DOHH2 (cell line): ENCODE measurements around the gene ALG12.

ENCODE experiments used
- H3F3A ChIP-seq: fragments of 200-600 bp; sonication (generic), shearing (Covaris generic); 2 replicates; pipeline ENCODE4 v1.6.0; 2016; ENCODE audit warnings: antibody characterized with exemption, mild to moderate bottlenecking; ENCODE audit not compliant: control insufficient read depth, insufficient read depth
- H3K27ac ChIP-seq: fragments of 200-600 bp; sonication (generic); 2 replicates; pipeline ENCODE4 v1.5.1; 2014; ENCODE audit warnings: low read depth, mild to moderate bottlenecking, low read length, moderate library complexity
- H3K27me3 ChIP-seq: fragments of 200-600 bp; sonication (generic); 2 replicates; pipeline ENCODE4 v1.6.1; 2014; ENCODE audit warnings: mild to moderate bottlenecking, low read length, mixed read lengths; ENCODE audit not compliant: control insufficient read depth
- H3K36me3 ChIP-seq: fragments of 200-600 bp; sonication (generic); 2 replicates; pipeline ENCODE4 v1.6.1; 2014; ENCODE audit warnings: mild to moderate bottlenecking, low read length, moderate library complexity, mixed read lengths; ENCODE audit not compliant: control insufficient read depth
- H3K4me1 ChIP-seq: fragments of 200-600 bp; sonication (generic); 2 replicates; pipeline ENCODE4 v1.6.1; 2014; ENCODE audit warnings: mild to moderate bottlenecking, low read length, mixed read lengths; ENCODE audit not compliant: control insufficient read depth
- H3K4me2 ChIP-seq: fragments of 200-600 bp; sonication (generic); 2 replicates; pipeline ENCODE4 v1.6.0; 2014; ENCODE audit warnings: mild to moderate bottlenecking, low read length, moderate library complexity
- H3K4me3 ChIP-seq: fragments of 200-600 bp; sonication (generic); 2 replicates; pipeline ENCODE4 v1.5.1; 2014; ENCODE audit warnings: mild to moderate bottlenecking, low read length, mixed read lengths
- H3K79me2 ChIP-seq: fragments of 200-600 bp; sonication (generic); 2 replicates; pipeline ENCODE4 v1.6.1; 2014; ENCODE audit warnings: mild to moderate bottlenecking, low read length, mixed read lengths; ENCODE audit not compliant: control insufficient read depth
- H3K9me2 ChIP-seq: fragments of 200-600 bp; sonication (generic); replicated peaks from 2 replicates; pipeline ENCODE4 v1.6.1; 2014; ENCODE audit warnings: mild to moderate bottlenecking, low read length, mixed read lengths; ENCODE audit not compliant: control insufficient read depth
- H3K9me3 ChIP-seq: fragments of 200-600 bp; sonication (generic); 2 replicates; pipeline ENCODE4 v1.6.1; 2014; ENCODE audit warnings: antibody characterized with exemption, low read length, mixed read lengths; ENCODE audit not compliant: control insufficient read depth, insufficient read depth
- H4K20me1 ChIP-seq: fragments of 200-600 bp; sonication (generic); 2 replicates; pipeline ENCODE4 v1.6.0; 2014; ENCODE audit warnings: low read depth, mild to moderate bottlenecking, antibody characterized with exemption, low read length, moderate library complexity; ENCODE audit not compliant: control insufficient read depth, insufficient read depth
- CTCF ChIP-seq: fragments of 200-600 bp; sonication (generic); IDR thresholded peaks from one replicate; pipeline ENCODE4 v1.5.1; 2014; ENCODE audit warnings: antibody characterized with exemption, mild to moderate bottlenecking, low read depth, low read length; ENCODE audit not compliant: poor library complexity, severe bottlenecking
- EZH2phosphoT487 ChIP-seq: fragments of 200-600 bp; sonication (generic); IDR thresholded peaks from 2 replicates; pipeline ENCODE4 v1.6.1; 2017; ENCODE audit warnings: borderline replicate concordance, mild to moderate bottlenecking, antibody characterized with exemption, low read length, moderate library complexity, mixed read lengths

Gene ALG12

GRCh38 chr22:49934891-49935557 lies 16.8 kb upstream of the ALG12 start:
- peaks cover 19% of the 10 kb centered on the region for H3K79me2 ChIP-seq
- no peaks in the 10 kb centered on the region for H3K27me3 ChIP-seq
- H3K4me2 ChIP-seq, result peak overlapping the region; percentile 89
- peaks cover 34% of the 10 kb centered on the region for H3F3A ChIP-seq
- peak overlapping the region; percentile 91 for H3K27ac ChIP-seq
- TF ChIP-seq CTCF (no peak), EZH2phosphoT487 (no peak)
- peak overlapping the region; percentile 90 for H3K4me3 ChIP-seq
- no peaks in the 10 kb centered on the region for H4K20me1 ChIP-seq
- H3K9me3 ChIP-seq, result no peaks in the 10 kb centered on the region
- peaks cover 69% of the 10 kb centered on the region for H3K4me1 ChIP-seq
- H3K36me3 ChIP-seq, result peaks cover 15% of the 10 kb centered on the region
- H3K9me2 ChIP-seq, result no peaks in the 10 kb centered on the region

GRCh38 chr22:49934160-49934890 lies 16.1 kb upstream of the ALG12 start:
- Histone ChIP-seq H3K9me3 (no peaks in the 10 kb centered on the region), H3K4me1 (peaks cover 74% of the 10 kb centered on the region), H3K27ac (peak overlapping the region; percentile 91), H3K27me3 (no peaks in the 10 kb centered on the region), H3K9me2 (no peaks in the 10 kb centered on the region), H3K79me2 (peaks cover 19% of the 10 kb centered on the region), H3K4me2 (peak overlapping the region; percentile 89), H3K36me3 (peaks cover 15% of the 10 kb centered on the region), H4K20me1 (no peaks in the 10 kb centered on the region), H3F3A (peaks cover 34% of the 10 kb centered on the region), H3K4me3 (peak overlapping the region; percentile 90)
- TF ChIP-seq EZH2phosphoT487, result no peak
- TF ChIP-seq CTCF, result no peak

GRCh38 chr22:49933236-49934159 lies 15.3 kb upstream of the ALG12 start:
- Histone ChIP-seq H3F3A (peaks cover 34% of the 10 kb centered on the region), H4K20me1 (no peaks in the 10 kb centered on the region), H3K4me2 (peak overlapping the region; percentile 89), H3K27me3 (no peaks in the 10 kb centered on the region), H3K4me1 (peaks cover 82% of the 10 kb centered on the region), H3K36me3 (peaks cover 15% of the 10 kb centered on the region), H3K27ac (peak overlapping the region; percentile 91), H3K79me2 (peaks cover 19% of the 10 kb centered on the region), H3K9me3 (no peaks in the 10 kb centered on the region), H3K9me2 (no peaks in the 10 kb centered on the region), H3K4me3 (peak overlapping the region; percentile 90)
- no peak for TF ChIP-seq EZH2phosphoT487
- no peak for TF ChIP-seq CTCF
